ENCODE results near the gene TMEM178B. TPM values are rescaled to one million over a fixed set of nuclear protein-coding genes. Genes with fewer than 3 reads are reported as not detected.
A peak's percentile ranks its signal among the peaks of the same experiment; 100 is the strongest.

The TMEM178B gene
- total and polyA plus RNA-seq, 2 donors (not counting 1 experiment from before 2014, with no cell fraction given): 0.28 to 0.96 TPM

GRCh38 chr7:141290365-141290764, 216.5 kb downstream of the TMEM178B start:
- Histone ChIP-seq H3K4me1 (ENCODE audit: control insufficient read depth in 2 of 2, insufficient read depth in 2 of 2, low read length in 2 of 2) (peaks cover 0 to 6% of the 10 kb centered on the region in 2 donors), H3K4me2 (replicated peaks; ENCODE audit: low read depth, low read length, poor library complexity, severe bottlenecking) (no peak overlapping the region), H3K9ac (ENCODE audit: low read length) (no peak overlapping the region), H3K27ac (ENCODE audit: low read length in 2 of 2) (no peak overlapping the region), H3K4me3 (ENCODE audit: control extremely low read depth in 1 of 5, extremely low read depth in 1 of 5, insufficient read depth in 1 of 5, low read depth in 2 of 5, low read length in 4 of 5) (no peak overlapping the region), H2AFZ (ENCODE audit: insufficient read depth, low read depth, low read length, poor library complexity, severe bottlenecking) (no peak overlapping the region), H3K36me3 (replicated peaks in 1 of 2; ENCODE audit: control extremely low read depth in 1 of 2, control insufficient read depth in 1 of 2, extremely low read depth in 1 of 2, insufficient read depth in 2 of 2, low read length in 1 of 2) (no peaks in the 10 kb centered on the region), H3K9me3 (ENCODE audit: control extremely low read depth in 1 of 3, control insufficient read depth in 2 of 3, insufficient read depth in 1 of 3, low read length in 2 of 3) (peaks cover 0 to 6% (median 0%) of the 10 kb centered on the region in 3 donors), H3K27me3 (replicated peaks in 1 of 4; ENCODE audit: control extremely low read depth in 1 of 4, control insufficient read depth in 3 of 4, insufficient read depth in 4 of 4, low read length in 3 of 4) (no peaks in the 10 kb centered on the region), H4K20me1 (ENCODE audit: control insufficient read depth, insufficient read depth, low read length, poor library complexity, severe bottlenecking) (no peaks in the 10 kb centered on the region), H3K79me2 (ENCODE audit: control insufficient read depth, insufficient read depth, low read length) (no peaks in the 10 kb centered on the region)
- ChIA-PET CTCF (no interaction called here), POLR2A (no interaction called here)
- Mint-ChIP-seq H3K9me3 (ENCODE audit: insufficient read depth) (no peaks in the 10 kb centered on the region), H3K4me1 (peaks cover 6% of the 10 kb centered on the region), H3K4me3 (no peak overlapping the region), H3K27me3 (peaks cover 13% of the 10 kb centered on the region), H3K27ac (no peak overlapping the region)
- no peak for ATAC-seq (ENCODE audit: low read depth)
- TF ChIP-seq CTCF (IDR thresholded peaks at IDR 0.05) (no peak), EZH2 (IDR thresholded peaks at IDR 0.05; ENCODE audit: borderline replicate concordance, insufficient read depth, low read depth, low read length, poor library complexity, severe bottlenecking) (no peak)
- 95% methylated on average over 8 of the region's 8 CpGs for WGBS (ENCODE audit: insufficient coverage)
- intact Hi-C loops (cut with micrococcal nuclease): no loop called here
- DNase-seq: no peak

GRCh38 chr7:141290973-141291372, 217.1 kb downstream of the TMEM178B start:
- H3K4me2 ChIP-seq (replicated peaks; ENCODE audit: low read depth, low read length, poor library complexity, severe bottlenecking): peak overlapping the region; percentile 41
- ATAC-seq (ENCODE audit: low read depth): no peak
- intact Hi-C loops (cut with micrococcal nuclease): no loop called here

More at GRCh38 chr7:141290973-141291372, 217.1 kb downstream of the TMEM178B start:
- no peak overlapping the region for H3K27ac ChIP-seq (ENCODE audit: low read length in 2 of 2)
- H3K9ac ChIP-seq (ENCODE audit: low read length): no peak overlapping the region
- H3K4me1 Mint-ChIP-seq: peaks cover 6% of the 10 kb centered on the region
- no peaks in the 10 kb centered on the region for H3K79me2 ChIP-seq (ENCODE audit: control insufficient read depth, insufficient read depth, low read length)
- no peaks in the 10 kb centered on the region for H3K36me3 ChIP-seq (replicated peaks in 1 of 2; ENCODE audit: control extremely low read depth in 1 of 2, control insufficient read depth in 1 of 2, extremely low read depth in 1 of 2, insufficient read depth in 2 of 2, low read length in 1 of 2)
- peaks cover 0 to 6% (median 0%) of the 10 kb centered on the region in 3 donors for H3K9me3 ChIP-seq (ENCODE audit: control extremely low read depth in 1 of 3, control insufficient read depth in 2 of 3, insufficient read depth in 1 of 3, low read length in 2 of 3)
- CTCF ChIA-PET: no interaction called here
- H3K27me3 Mint-ChIP-seq: peaks cover 10% of the 10 kb centered on the region
- H3K4me3 Mint-ChIP-seq: no peak overlapping the region
- peak overlapping the region; percentile 61 for H2AFZ ChIP-seq (ENCODE audit: insufficient read depth, low read depth, low read length, poor library complexity, severe bottlenecking)
- H3K4me1 ChIP-seq (ENCODE audit: control insufficient read depth in 2 of 2, insufficient read depth in 2 of 2, low read length in 2 of 2): peaks cover 0 to 6% of the 10 kb centered on the region in 2 donors
- POLR2A ChIA-PET: no interaction called here
- 71% methylated on average over 6 of the region's 7 CpGs for WGBS (ENCODE audit: insufficient coverage)
- H3K27me3 ChIP-seq (replicated peaks in 1 of 4; ENCODE audit: control extremely low read depth in 1 of 4, control insufficient read depth in 3 of 4, insufficient read depth in 4 of 4, low read length in 3 of 4): no peaks in the 10 kb centered on the region
- H3K4me3 ChIP-seq (ENCODE audit: control extremely low read depth in 1 of 5, extremely low read depth in 1 of 5, insufficient read depth in 1 of 5, low read depth in 2 of 5, low read length in 4 of 5): no peak overlapping the region
- H4K20me1 ChIP-seq (ENCODE audit: control insufficient read depth, insufficient read depth, low read length, poor library complexity, severe bottlenecking): no peaks in the 10 kb centered on the region
- no peak for TF ChIP-seq CTCF (IDR thresholded peaks at IDR 0.05)
- TF ChIP-seq EZH2 (IDR thresholded peaks at IDR 0.05; ENCODE audit: borderline replicate concordance, insufficient read depth, low read depth, low read length, poor library complexity, severe bottlenecking): no peak
- no peak overlapping the region for H3K27ac Mint-ChIP-seq
- no peak for DNase-seq
- H3K9me3 Mint-ChIP-seq (ENCODE audit: insufficient read depth): no peaks in the 10 kb centered on the region

All from B cell (primary cell).